ENCODE results near the gene BEND7.

BEND7 gene

DNA sequence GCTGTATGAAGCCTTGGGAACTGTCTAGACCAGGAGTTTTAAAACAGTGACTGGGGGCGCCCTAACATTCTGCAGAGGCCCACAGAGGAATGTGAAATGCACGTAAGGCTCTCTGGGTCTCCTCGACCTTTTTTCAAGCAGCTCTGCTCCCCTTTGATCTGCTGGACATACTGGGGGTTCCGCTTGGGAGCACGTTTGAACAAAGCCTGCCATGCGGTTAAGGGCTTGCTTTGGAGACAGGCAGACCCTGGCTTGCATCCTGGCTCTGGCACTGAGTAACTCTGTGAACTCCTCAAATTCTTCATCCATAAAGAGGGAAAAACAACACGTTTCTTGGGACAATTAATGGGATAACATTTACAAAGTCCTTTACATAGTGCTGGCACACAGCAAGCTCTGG lies 7.8 kb downstream of the BEND7 start:
- no peak for DNase-seq (ENCODE audit: low read depth)

DNA sequence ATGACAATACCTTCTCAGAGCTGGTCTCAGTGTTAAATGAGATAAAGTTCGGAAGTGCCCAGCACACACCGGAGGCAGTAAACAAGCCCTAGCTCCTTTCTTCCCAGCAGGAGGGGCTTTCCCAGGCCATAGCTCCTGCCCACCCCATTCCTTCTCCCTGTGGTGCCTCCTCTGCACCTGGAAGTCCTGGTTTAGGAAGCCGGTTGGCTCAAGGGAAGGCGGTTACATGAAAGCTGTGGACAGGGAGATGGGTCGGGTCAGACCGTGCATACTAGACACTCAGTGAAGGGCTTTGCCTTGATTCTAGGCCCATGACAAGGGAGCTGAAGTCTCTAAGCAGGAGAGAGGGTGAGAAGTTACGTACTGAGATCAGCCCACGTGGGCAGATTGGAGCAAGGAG lies 8.6 kb downstream of the BEND7 start:
- no peak for DNase-seq (ENCODE audit: low read depth)

- DNase-seq (ENCODE audit: low read depth) = no peak
Measured at GRCh38 chr10:13518076-13518692, 10.6 kb downstream of the BEND7 start.

GRCh38 chr10:13517675-13518074 lies 11.1 kb downstream of the BEND7 start:
- no peak for DNase-seq (ENCODE audit: low read depth)

DNA sequence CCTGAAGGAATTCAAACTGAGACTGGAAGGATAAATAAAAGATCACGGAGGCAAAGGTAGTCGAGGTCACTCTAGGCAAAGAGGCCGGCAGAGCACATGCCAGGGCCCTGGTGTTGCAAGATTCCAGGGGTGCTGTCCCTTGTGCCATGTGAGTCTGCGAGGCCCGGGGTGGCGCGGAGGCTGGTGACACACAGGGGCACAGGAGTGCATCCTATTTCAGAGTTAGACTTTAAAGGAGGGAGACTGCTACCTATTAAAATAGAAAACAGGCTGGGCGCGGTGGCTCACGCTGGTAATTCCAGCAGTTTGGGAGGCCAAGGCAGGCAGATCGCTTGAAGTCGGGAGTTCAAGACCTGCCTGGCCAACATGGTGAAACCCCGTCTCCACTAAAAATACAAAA lies 12.6 kb downstream of the BEND7 start:
- no peak for DNase-seq (ENCODE audit: low read depth)

DNA sequence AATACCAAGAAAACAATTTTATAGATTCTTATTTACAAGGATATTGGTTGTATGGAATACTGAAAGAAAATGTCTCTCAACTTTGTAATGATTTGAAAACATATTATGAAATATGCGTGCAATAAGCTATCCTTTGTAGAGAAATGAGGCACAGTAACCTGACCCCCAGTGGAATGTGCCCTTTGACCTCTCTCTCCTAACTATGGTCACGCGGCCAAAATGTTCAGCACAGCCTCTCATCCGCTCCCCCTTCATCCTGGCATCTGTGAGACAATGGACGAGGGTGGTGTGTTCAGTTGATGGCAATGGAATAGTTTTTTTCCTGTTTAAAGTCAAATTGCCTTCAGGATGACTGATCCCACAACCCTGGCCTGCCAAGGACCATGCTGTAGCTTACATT lies 13.3 kb downstream of the BEND7 start:
- no peak for DNase-seq (ENCODE audit: low read depth)

DNA sequence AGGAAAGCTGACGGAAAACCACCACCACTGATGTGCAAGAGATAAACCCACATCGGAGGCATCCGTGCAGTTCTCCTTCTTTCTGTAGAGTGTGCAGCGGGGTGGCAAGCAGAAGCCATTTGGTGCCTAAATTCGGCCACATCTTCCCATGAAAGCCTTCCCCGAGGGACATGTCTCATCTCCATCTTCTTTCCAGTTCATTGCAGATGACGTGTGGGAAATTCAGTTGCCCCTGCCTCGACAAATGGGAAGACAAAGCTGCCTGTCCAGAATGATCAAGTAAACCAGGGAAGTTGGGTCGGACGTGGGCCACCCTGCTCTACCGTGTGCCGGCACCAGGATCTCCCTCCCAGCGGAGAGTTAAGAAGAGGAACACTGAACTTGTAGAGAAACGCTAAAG lies 14.5 kb downstream of the BEND7 start:
- DNase-seq (ENCODE audit: low read depth) = no peak

- DNase-seq (ENCODE audit: low read depth) = no peak
Measured at GRCh38 chr10:13512564-13512963, 16.2 kb downstream of the BEND7 start.

DNA sequence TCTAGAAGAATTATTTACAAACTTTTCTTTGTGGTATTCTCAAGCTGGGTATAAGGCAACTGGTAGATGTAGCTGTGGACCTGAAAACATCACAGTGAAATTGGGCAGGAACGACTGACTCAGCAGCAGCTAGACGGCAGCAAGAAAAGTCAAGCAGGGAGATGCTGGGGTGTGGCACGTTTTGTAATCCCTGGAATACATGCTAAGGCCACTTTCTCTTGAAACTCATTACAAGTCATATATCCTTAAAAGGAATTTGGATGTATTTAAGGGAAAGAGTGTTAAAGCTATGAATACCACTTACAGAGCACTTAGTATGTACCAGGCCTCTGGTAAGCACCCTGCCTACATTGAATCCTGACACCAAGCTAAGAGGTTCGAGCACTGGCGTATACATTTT lies 17.4 kb downstream of the BEND7 start:
- no peak for DNase-seq (ENCODE audit: low read depth)

- no peak for DNase-seq (ENCODE audit: low read depth)
Measured at GRCh38 chr10:13505052-13505680, 23.6 kb downstream of the BEND7 start.

GRCh38 chr10:13503745-13504463 lies 24.9 kb downstream of the BEND7 start:
- no peak for DNase-seq (ENCODE audit: low read depth)

GRCh38 chr10:13502380-13502779 lies 26.4 kb downstream of the BEND7 start:
- no peak for DNase-seq (ENCODE audit: low read depth)

DNA sequence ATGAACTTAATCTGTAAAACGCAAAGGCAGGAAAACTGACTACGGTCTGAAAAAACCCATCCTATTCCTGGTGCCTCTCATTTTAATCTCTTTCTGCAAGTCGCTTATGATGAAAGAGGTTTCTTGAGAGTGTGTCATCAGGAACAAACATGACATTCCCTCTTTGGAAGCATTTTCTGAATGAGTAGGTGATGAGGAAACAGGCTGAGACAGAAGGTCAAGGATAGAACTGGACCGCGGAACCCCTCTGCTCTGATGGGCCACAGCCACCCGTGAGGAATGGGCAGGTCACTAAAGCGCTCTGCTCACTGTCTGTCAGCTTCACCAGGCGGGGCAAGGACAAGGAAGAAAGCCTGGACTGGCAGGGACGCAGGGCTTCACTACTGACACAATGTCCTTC lies 28.6 kb downstream of the BEND7 start:
- no peak for DNase-seq (ENCODE audit: low read depth)

GRCh38 chr10:13499150-13499549 lies 29.7 kb downstream of the BEND7 start:
- DNase-seq (ENCODE audit: low read depth) = no peak

DNA sequence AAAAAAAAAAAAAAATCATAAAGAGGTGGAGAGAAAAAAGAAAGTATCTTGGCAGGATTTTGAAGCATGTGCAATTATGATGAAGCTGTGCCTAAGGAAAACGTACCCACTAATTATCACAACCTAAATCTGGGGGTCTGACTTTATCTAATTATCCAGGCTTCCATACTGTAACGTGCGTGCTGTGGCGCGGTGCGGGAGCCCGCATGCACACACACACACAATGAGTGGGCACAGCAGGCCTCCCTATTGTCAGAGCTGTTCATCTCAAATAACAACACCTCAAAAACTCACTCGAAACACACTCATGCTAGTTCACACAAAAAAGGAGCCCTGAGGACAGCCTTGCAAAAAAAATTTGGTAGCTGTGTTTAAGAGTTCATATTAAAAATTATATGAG lies 31.9 kb downstream of the BEND7 start:
- no peak for DNase-seq (ENCODE audit: low read depth)

- DNase-seq (ENCODE audit: low read depth) = no peak
Measured at GRCh38 chr10:13496164-13496563, 32.6 kb downstream of the BEND7 start.

GRCh38 chr10:13492493-13493180 lies 36.2 kb downstream of the BEND7 start:
- DNase-seq (ENCODE audit: low read depth) = no peak

- DNase-seq (ENCODE audit: low read depth) = no peak
Measured at GRCh38 chr10:13491747-13492360, 37.0 kb downstream of the BEND7 start.

DNA sequence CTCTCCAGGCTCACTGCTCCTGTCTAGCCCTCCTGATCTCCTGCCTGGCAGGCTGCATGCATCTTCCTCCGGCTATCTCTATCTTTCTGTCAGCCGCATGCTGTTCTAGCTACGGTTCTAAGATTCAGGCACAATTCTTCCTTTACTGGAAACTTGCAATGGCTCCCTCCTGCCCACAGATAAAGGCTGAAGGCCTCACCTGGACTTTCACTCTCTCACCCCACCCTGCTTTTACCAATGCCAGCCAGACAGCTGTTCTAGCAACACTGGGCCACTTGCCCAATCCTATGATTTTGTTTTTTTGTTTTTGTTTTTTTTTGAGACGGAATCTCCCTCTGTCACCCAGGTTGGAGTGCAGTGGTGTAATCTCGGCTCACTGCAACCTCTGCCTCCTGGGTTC lies 38.3 kb downstream of the BEND7 start:
- DNase-seq (ENCODE audit: low read depth) = no peak

DNA sequence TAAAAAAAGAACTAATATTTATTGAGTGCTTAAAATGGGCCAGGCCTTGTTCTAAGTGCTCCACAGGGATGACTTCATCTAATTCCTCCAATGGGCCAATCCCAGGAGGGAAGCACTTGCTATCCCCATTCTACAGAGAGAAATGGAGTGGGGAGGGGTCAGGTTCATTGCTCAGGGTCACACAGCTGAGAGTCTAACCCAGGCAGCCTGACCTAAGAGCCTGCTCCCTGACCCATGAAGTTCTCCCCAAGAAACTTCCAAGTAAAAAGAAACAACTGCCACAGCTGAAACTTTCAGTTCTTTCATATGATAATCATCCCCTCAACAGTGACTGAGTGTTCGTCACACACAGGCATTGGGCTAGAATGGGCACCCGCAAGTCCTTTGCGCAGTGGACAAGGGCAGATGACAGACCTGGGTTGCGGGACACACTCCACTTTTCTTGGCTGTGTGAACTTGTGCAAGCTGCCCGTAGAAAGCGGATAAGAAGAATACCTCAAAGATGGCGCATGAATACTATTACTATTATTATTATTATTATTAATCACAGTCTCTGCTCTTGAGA lies 39.7 kb downstream of the BEND7 start:
- no peak for DNase-seq (ENCODE audit: low read depth)

- no peak for DNase-seq (ENCODE audit: low read depth)
Measured at GRCh38 chr10:13485623-13486022, 43.2 kb downstream of the BEND7 start.

DNA sequence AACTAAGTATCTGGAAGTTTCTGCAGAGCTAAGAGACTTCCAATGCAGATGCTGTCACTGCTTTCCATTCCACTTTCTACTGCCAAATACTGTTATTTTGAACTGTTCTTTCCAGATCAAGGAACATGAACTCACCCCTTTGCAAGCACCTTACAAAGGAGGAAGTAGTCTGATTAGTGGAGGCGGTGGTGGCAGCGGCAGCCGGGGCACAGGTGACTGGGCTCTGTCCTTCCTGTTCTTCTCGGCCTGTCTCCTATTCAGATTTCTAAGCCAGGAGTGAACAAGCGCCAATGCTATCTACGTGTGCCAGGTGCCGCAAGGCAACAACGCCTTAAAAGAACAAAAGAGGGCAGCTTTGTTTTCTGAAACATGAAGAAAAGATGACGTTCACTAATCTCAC lies 44.9 kb downstream of the BEND7 start:
- no peak for DNase-seq (ENCODE audit: low read depth)
